PC-3 (cell line): Measurements from ENCODE around the gene TMPRSS7.

Source experiments
- CTCF ChIP-seq: fragments of 300-600 bp; sonication (generic); conservative IDR thresholded peaks from 2 replicates; pipeline ENCODE4 v1.5.1; 2017; ENCODE audit warnings: antibody characterized with exemption, low read depth, mild to moderate bottlenecking, low read length
- EZH2 ChIP-seq: fragments of 300-600 bp; sonication (generic); IDR thresholded peaks from one replicate; pipeline ENCODE4 v1.6.1; 2017; ENCODE audit warnings: antibody characterized with exemption, mild to moderate bottlenecking, low read length; ENCODE audit not compliant: unreplicated experiment
- EZH2phosphoT487 ChIP-seq: fragments of 300-600 bp; sonication (generic); IDR thresholded peaks from 2 replicates; pipeline ENCODE4 v1.6.1; 2018; ENCODE audit warnings: mild to moderate bottlenecking, antibody characterized with exemption, low read length, borderline replicate concordance

GRCh38 chr3:112083239-112083638 is 48.7 kb downstream of the TMPRSS7 start:
- TF ChIP-seq CTCF (no peak), EZH2phosphoT487 (no peak), EZH2 (no peak)
